ENCODE results near the gene NAT16.

GRCh38 chr7:101170617-101171441 lies 9.3 kb downstream of the NAT16 start:
- TF ChIP-seq SMAD4 (CRISPR knock-in tag; conservative IDR thresholded peaks at IDR 0.05), result no peak
- TF ChIP-seq EGR1 (conservative IDR thresholded peaks at IDR 0.05), result 0 out of 2 replicates have a peak, but pooled peaks have one; percentile 5
- TF ChIP-seq PML (IDR thresholded peaks at IDR 0.05; ENCODE audit: low read length), result no peak
- TF ChIP-seq HDAC2 (IDR thresholded peaks at IDR 0.05), result no peak
- TF ChIP-seq EZH2 (IDR thresholded peaks at IDR 0.05; ENCODE audit: borderline replicate concordance, low read depth, low read length), result no peak
- TF ChIP-seq STAT6 (CRISPR knock-in tag; IDR thresholded peaks at IDR 0.05), result no peak
